Measurements from ENCODE around the gene SORCS2. TPM values are rescaled to one million over a fixed set of nuclear protein-coding genes. Genes with fewer than 3 reads are reported as not detected.

The SORCS2 gene
- total RNA-seq, 1 experiment from 2014 or later, result not detected

DNA sequence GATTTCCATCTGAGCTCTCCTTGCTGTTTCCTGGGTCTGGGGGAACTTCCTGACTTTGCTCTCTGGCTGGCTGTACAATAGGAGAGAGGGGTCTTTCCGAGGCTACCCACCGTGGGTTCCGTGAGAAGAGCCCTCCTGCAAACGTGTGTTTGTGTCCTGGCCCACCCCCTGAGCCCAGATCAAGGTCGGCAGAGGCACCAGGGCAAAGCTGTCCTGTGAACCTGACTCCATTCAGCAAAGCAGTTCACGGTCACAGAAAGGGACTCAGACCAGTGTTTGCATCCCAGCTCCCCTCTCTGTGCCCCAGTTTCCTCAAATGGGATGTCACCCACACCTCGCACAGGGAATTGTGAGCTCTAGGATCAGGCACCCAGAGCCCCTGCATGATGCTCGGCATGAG lies 339.7 kb downstream of the SORCS2 start:
- DNase-seq, result no peak

DNA sequence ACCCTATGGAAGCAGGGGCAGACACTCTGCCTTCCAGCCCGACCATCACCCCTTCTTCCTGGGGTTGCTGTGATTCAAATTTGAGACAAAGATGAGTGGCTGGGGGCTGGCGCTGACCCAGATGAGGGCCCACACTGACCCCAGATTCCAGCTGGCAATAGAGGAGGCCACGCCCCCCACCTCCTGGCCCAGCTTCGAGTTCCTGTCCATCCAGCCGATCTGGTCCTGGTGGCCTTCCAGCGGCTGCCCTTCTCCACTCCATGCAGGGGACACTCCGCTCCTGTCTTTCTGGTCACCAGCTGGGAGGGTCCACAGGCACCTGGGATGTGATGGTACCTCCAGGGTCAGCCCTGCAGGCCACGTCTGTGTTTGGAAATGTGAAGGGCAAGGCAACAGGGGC lies 340.9 kb downstream of the SORCS2 start:
- BruUV-seq (replicated peaks), result no TSS peak
- Mint-ChIP-seq H3K27me3 (ENCODE audit: unreplicated experiment) (peaks cover 88% of the 10 kb centered on the region), H3K4me3 (ENCODE audit: low read depth, unreplicated experiment) (no peak overlapping the region), H3K9me3 (ENCODE audit: low read depth, unreplicated experiment) (no peaks in the 10 kb centered on the region), H3K4me1 (ENCODE audit: low read depth, unreplicated experiment) (no peaks in the 10 kb centered on the region), H3K27ac (ENCODE audit: unreplicated experiment) (no peak overlapping the region), H3K36me3 (ENCODE audit: insufficient read depth, unreplicated experiment) (peaks cover 3% of the 10 kb centered on the region)
- TF ChIP-seq, protein P1, sequence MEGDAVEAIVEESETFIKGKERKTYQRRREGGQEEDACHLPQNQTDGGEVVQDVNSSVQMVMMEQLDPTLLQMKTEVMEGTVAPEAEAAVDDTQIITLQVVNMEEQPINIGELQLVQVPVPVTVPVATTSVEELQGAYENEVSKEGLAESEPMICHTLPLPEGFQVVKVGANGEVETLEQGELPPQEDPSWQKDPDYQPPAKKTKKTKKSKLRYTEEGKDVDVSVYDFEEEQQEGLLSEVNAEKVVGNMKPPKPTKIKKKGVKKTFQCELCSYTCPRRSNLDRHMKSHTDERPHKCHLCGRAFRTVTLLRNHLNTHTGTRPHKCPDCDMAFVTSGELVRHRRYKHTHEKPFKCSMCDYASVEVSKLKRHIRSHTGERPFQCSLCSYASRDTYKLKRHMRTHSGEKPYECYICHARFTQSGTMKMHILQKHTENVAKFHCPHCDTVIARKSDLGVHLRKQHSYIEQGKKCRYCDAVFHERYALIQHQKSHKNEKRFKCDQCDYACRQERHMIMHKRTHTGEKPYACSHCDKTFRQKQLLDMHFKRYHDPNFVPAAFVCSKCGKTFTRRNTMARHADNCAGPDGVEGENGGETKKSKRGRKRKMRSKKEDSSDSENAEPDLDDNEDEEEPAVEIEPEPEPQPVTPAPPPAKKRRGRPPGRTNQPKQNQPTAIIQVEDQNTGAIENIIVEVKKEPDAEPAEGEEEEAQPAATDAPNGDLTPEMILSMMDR (IDR thresholded peaks at IDR 0.05; ENCODE audit: unreplicated experiment), result no peak
- intact Hi-C loops (cut with micrococcal nuclease; ENCODE audit: unreplicated experiment), result no loop called here
- CTCF ChIA-PET, result no interaction called here
- no peak for DNase-seq

More for the DNA sequence above, 339.7 kb downstream of the SORCS2 start:
- intact Hi-C loops (cut with micrococcal nuclease; ENCODE audit: unreplicated experiment), result no loop called here
- no TSS peak for BruUV-seq (replicated peaks)
- Mint-ChIP-seq H3K9me3 (ENCODE audit: low read depth, unreplicated experiment) (no peaks in the 10 kb centered on the region), H3K4me1 (ENCODE audit: low read depth, unreplicated experiment) (no peaks in the 10 kb centered on the region), H3K36me3 (ENCODE audit: insufficient read depth, unreplicated experiment) (peaks cover 3% of the 10 kb centered on the region), H3K27me3 (ENCODE audit: unreplicated experiment) (peaks cover 88% of the 10 kb centered on the region), H3K27ac (ENCODE audit: unreplicated experiment) (no peak overlapping the region), H3K4me3 (ENCODE audit: low read depth, unreplicated experiment) (no peak overlapping the region)
- TF ChIP-seq, protein P1 (IDR thresholded peaks at IDR 0.05; ENCODE audit: unreplicated experiment), result no peak
- CTCF ChIA-PET, result no interaction called here

DNA sequence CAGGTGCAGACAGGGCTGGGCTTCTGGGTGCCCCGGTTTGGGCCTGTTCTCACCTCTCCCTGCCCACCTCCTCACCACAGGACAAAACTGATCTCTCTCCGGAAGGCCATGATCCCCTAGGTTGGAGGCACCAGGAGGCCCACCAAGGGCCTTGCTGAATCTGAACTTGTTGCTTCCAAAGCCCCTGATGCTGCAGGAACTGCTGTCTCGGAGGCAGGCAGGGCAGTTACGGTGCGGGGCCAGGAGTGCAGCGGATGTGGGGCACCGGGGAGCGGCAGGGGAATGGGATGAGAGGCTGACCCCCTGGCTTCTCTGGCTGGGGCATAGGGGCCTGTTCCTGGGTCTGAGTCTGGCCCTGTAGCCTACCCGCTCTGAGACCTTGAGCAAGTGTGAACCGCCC lies 342.8 kb downstream of the SORCS2 start:
- CTCF ChIA-PET, result no interaction called here
- H3K4me1 Mint-ChIP-seq (ENCODE audit: low read depth, unreplicated experiment), result no peaks in the 10 kb centered on the region
- H3K36me3 Mint-ChIP-seq (ENCODE audit: insufficient read depth, unreplicated experiment), result peaks cover 3% of the 10 kb centered on the region
- H3K27ac Mint-ChIP-seq (ENCODE audit: unreplicated experiment), result no peak overlapping the region
- H3K9me3 Mint-ChIP-seq (ENCODE audit: low read depth, unreplicated experiment), result no peaks in the 10 kb centered on the region
- intact Hi-C loops (cut with micrococcal nuclease; ENCODE audit: unreplicated experiment), result no loop called here
- TF ChIP-seq, protein P1 (IDR thresholded peaks at IDR 0.05; ENCODE audit: unreplicated experiment), result no peak
- H3K27me3 Mint-ChIP-seq (ENCODE audit: unreplicated experiment), result peaks cover 70% of the 10 kb centered on the region
- no peak overlapping the region for H3K4me3 Mint-ChIP-seq (ENCODE audit: low read depth, unreplicated experiment)
- DNase-seq, result no peak
- no TSS peak for BruUV-seq (replicated peaks)

DNA sequence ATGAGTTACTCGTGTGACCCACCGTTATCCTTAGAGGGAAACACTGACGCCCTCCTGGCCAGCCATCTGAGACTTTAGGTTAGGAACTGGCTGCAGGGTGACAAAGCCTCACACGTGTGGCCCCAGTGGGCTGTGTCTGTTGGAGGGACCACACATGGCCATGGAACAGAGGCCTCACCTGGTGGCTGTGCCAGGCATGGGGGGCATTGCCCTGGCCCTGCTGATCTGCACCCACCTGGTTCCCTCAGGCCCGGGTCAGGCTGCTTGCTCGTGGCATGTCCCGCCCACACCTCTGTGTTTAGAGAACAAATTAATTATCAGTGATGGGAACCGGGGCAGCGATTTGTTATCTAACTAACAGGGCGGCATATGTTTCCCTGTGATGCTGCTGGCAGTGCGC lies 343.3 kb downstream of the SORCS2 start:
- TF ChIP-seq, protein P1 (IDR thresholded peaks at IDR 0.05; ENCODE audit: unreplicated experiment), result no peak
- intact Hi-C loops (cut with micrococcal nuclease; ENCODE audit: unreplicated experiment), result no loop called here
- H3K27me3 Mint-ChIP-seq (ENCODE audit: unreplicated experiment), result peaks cover 70% of the 10 kb centered on the region
- no peak for DNase-seq
- BruUV-seq (replicated peaks), result no TSS peak
- CTCF ChIA-PET, result no interaction called here
- no peaks in the 10 kb centered on the region for H3K9me3 Mint-ChIP-seq (ENCODE audit: low read depth, unreplicated experiment)
- no peak overlapping the region for H3K27ac Mint-ChIP-seq (ENCODE audit: unreplicated experiment)
- H3K36me3 Mint-ChIP-seq (ENCODE audit: insufficient read depth, unreplicated experiment), result peaks cover 3% of the 10 kb centered on the region
- H3K4me1 Mint-ChIP-seq (ENCODE audit: low read depth, unreplicated experiment), result no peaks in the 10 kb centered on the region
- no peak overlapping the region for H3K4me3 Mint-ChIP-seq (ENCODE audit: low read depth, unreplicated experiment)
